Stomach (tissue), 4 donors: ENCODE results near the gene PPM1F.

Experiments used
- CTCF ChIP-seq, 7 experiments: fragments of 450-650 bp in 4 of 7; fragments of 200-600 bp in 3 of 7; sonication (generic) in 3 of 7; IDR thresholded peaks; one replicate each; pipeline ENCODE4 v1.5.1; 2016 to 2019; ENCODE audit warnings: antibody characterized with exemption in 7 of 7, control low read depth in 2 of 7, mild to moderate bottlenecking in 1 of 7
- EP300 ChIP-seq: sonication (generic); formaldehyde crosslinking; IDR thresholded peaks from one replicate; pipeline ENCODE4 v1.6.1; 2017; ENCODE audit warnings: antibody characterized with exemption
- POLR2A ChIP-seq, 4 donors: fragments of 450-650 bp; IDR thresholded peaks; one replicate each; pipeline ENCODE4 v1.6.1; 2016; ENCODE audit warnings: antibody characterized with exemption in 4 of 4, control low read depth in 2 of 4, mild to moderate bottlenecking in 1 of 4, moderate library complexity in 1 of 4
- POLR2AphosphoS5 ChIP-seq, 3 donors: sonication (generic); formaldehyde crosslinking; IDR thresholded peaks; one replicate each; pipeline ENCODE4 v1.6.1; 2016; ENCODE audit warnings: antibody characterized with exemption in 3 of 3

- TF ChIP-seq CTCF (IDR thresholded peaks at IDR 0.05) (no peak), POLR2AphosphoS5 (IDR thresholded peaks at IDR 0.05) (no peak), POLR2A (IDR thresholded peaks at IDR 0.05) (no peak), EP300 (no peak)
These were observed 35.3 kb downstream of the PPM1F start for GRCh38 chr22:21917181-21917958.
